Adrenal gland (tissue), 12 donors: Measurements from ENCODE around the gene HEMK1. TPM values are rescaled to one million over a fixed set of nuclear protein-coding genes. Genes with fewer than 3 reads are reported as not detected.

Source experiments
- DNase-seq, 7 donors: peaks; one replicate each; pipeline ENCODE4 v3.0.0-alpha.2; 2019 to 2020
- H3K27ac ChIP-seq, 5 donors: fragments of 200-600 bp; sonication (generic) in 4 of 5; 1 replicate in 3 of 5; 2 replicates in 2 of 5; pipeline versions ENCODE4 v1.5.1 to v1.8.0; 2016 to 2020; ENCODE audit warnings: mild to moderate bottlenecking in 1 of 5
- H3K27me3 ChIP-seq: fragments of 200-600 bp; 2 replicates; pipeline ENCODE4 v1.8.0; 2021
- H3K36me3 ChIP-seq, 2 donors: fragments of 200-600 bp; replicated peaks in 1 of 2; 1 replicate in 1 of 2; 2 replicates in 1 of 2; pipeline versions ENCODE4 v1.5.1 to v1.8.0; 2018 to 2022
- H3K4me1 ChIP-seq, 2 donors: fragments of 200-600 bp; replicated peaks in 1 of 2; 1 replicate in 1 of 2; 2 replicates in 1 of 2; pipeline versions ENCODE4 v1.5.1 to v1.8.0; 2018 to 2021
- H3K4me3 ChIP-seq, 4 donors: fragments of 200-600 bp; sonication (generic) in 3 of 4; one replicate each; pipeline ENCODE4 v1.5.1; 2016 to 2018
- H3K9me3 ChIP-seq, 3 donors: fragments of 200-600 bp; sonication (generic) in 1 of 3; replicated peaks in 1 of 3; 1 replicate in 2 of 3; 2 replicates in 1 of 3; pipeline versions ENCODE4 v1.5.1 to v1.8.0; 2016 to 2021
- POLR2A ChIP-seq, 2 donors: fragments of 450-650 bp; IDR thresholded peaks; one replicate each; pipeline ENCODE4 v1.6.1; 2017; ENCODE audit warnings: antibody characterized with exemption in 2 of 2, mild to moderate bottlenecking in 2 of 2, moderate library complexity in 1 of 2
- WGBS, 4 donors: extraction: QIAGEN DNeasy Blood & Tissue Kit in 2 of 4; methylation state at CpG; one replicate each; pipeline versions ENCODE4 v1.1.5 to v1.1.7; 2013 to 2017; 5-methylcytosine and 5-hydroxymethylcytosine counted together
- intact Hi-C, 2 donors: fragments of 100-400 bp; cut with DNase I; formaldehyde crosslinking; loops; one replicate each; pipeline versions ENCODE4 v1.14.1 to v1.15.0; 2022 to 2023
- polyA plus RNA-seq, 3 donors: library from polyadenylated mRNA; stranded (reverse); fragments of 200-250 nt in 2 of 3; fragments of 350-450 nt in 1 of 3; fragmentation: Illumina TruSeq in 1 of 3; extraction: RNeasy Lipid Tissue Mini Kit (QIAGEN cat#74804) in 1 of 3; gene quantifications; one replicate each; pipeline ENCODE4 v1.2.3, GENCODE V29; 2013 to 2014
- total RNA-seq, 9 donors: library from RNA; depleted of rRNA in 4 of 9; stranded (reverse); fragments of >200 nt in 4 of 9; fragments of 120-200 nt in 1 of 9; fragmentation: NEBNext Ultra II Directional in 1 of 9; extraction: Animal tissue kit (Norgen Biotek cat#: 25700) in 1 of 9; gene quantifications; one replicate each; pipeline versions ENCODE4 v1.1.0 to v1.2.4, GENCODE V29; 2013 to 2023
- TF ChIP-seq, protein P1 (sequence below), 6 experiments: fragments of 450-650 bp in 4 of 6; fragments of 200-600 bp in 2 of 6; sonication (generic) in 1 of 6; IDR thresholded peaks; 1 replicate in 5 of 6; 2 replicates in 1 of 6; pipeline versions ENCODE4 v1.5.1 to v1.8.0; 2016 to 2021; ENCODE audit warnings: antibody characterized with exemption in 6 of 6, mild to moderate bottlenecking in 2 of 6, moderate library complexity in 1 of 6
- donor health status: healthy with polysubstance abuse.
- donor health status: Bipolar disorder and iron deficiency.
- donor health status: DM: yes; HTN: yes; CAD: no.
- donor health status: DM: no; HTN: no; CAD: no.
- donor health status: DM: no; HTN: no; CAD: no.
- donor health status: DM: yes; HTN: yes; CAD: no.

Gene HEMK1
- total and polyA plus RNA-seq, 12 donors, result 9.1 to 46.4 (median 19.0) TPM

DNA sequence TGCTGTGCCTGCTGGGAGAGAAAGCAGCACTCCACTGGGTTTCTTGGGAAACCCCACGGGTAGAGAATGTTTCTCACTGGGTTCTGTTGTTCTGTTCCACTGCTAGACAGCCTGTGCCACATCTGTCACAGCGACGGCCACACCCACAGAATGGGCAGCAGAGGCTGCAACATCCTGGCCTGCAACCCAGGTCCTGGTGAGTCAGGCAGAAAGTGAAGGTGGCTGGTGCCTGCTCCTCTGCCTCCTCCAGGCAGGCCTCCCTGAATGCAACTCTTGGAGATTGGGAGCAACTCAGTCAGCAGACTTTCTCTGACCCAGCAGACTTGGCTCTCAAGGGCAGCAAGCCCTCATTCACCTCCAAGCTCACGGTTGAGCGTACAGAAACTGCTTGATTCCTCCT, 14.8 kb upstream of the HEMK1 start:
- Histone ChIP-seq H3K27me3 (peaks cover 4% of the 10 kb centered on the region), H3K27ac (no peak overlapping the region), H3K4me1 (no peaks in the 10 kb centered on the region), H3K36me3 (no peaks in the 10 kb centered on the region), H3K9me3 (no peaks in the 10 kb centered on the region), H3K4me3 (no peak overlapping the region)
- intact Hi-C loops, result no loop called here
- no peak for DNase-seq
- 68 to 85% (median 71%) methylated on average over 4 to 5 of the region's 5 CpGs for WGBS, 4 donors
- TF ChIP-seq, protein P1, sequence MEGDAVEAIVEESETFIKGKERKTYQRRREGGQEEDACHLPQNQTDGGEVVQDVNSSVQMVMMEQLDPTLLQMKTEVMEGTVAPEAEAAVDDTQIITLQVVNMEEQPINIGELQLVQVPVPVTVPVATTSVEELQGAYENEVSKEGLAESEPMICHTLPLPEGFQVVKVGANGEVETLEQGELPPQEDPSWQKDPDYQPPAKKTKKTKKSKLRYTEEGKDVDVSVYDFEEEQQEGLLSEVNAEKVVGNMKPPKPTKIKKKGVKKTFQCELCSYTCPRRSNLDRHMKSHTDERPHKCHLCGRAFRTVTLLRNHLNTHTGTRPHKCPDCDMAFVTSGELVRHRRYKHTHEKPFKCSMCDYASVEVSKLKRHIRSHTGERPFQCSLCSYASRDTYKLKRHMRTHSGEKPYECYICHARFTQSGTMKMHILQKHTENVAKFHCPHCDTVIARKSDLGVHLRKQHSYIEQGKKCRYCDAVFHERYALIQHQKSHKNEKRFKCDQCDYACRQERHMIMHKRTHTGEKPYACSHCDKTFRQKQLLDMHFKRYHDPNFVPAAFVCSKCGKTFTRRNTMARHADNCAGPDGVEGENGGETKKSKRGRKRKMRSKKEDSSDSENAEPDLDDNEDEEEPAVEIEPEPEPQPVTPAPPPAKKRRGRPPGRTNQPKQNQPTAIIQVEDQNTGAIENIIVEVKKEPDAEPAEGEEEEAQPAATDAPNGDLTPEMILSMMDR (IDR thresholded peaks at IDR 0.05), result no peak
- TF ChIP-seq POLR2A (IDR thresholded peaks at IDR 0.05), result no peak

- no peak overlapping the region for H3K27ac ChIP-seq
- H3K27me3 ChIP-seq, result peaks cover 4% of the 10 kb centered on the region
- no peaks in the 10 kb centered on the region for H3K9me3 ChIP-seq
- intact Hi-C loops, result no loop called here
- DNase-seq, result no peak
- 46 to 61% (median 51%) methylated on average over 7 to 8 of the region's 8 CpGs for WGBS, 4 donors
- H3K36me3 ChIP-seq, result no peaks in the 10 kb centered on the region
- no peak overlapping the region for H3K4me3 ChIP-seq
- H3K4me1 ChIP-seq, result no peaks in the 10 kb centered on the region
- TF ChIP-seq POLR2A (IDR thresholded peaks at IDR 0.05), result no peak
- TF ChIP-seq, protein P1 (IDR thresholded peaks at IDR 0.05), result no peak
These were observed 12.2 kb upstream of the HEMK1 start for GRCh38 chr3:50557106-50557505.

GRCh38 chr3:50557915-50558314, 11.4 kb upstream of the HEMK1 start:
- Histone ChIP-seq H3K27ac (no peak overlapping the region), H3K4me1 (no peaks in the 10 kb centered on the region), H3K4me3 (no peak overlapping the region), H3K9me3 (no peaks in the 10 kb centered on the region), H3K27me3 (no peaks in the 10 kb centered on the region), H3K36me3 (no peaks in the 10 kb centered on the region)
- DNase-seq, result no peak
- WGBS, 4 donors, result 70 to 79% (median 77%) methylated on average over 7 of the region's 7 CpGs
- TF ChIP-seq, protein P1 (IDR thresholded peaks at IDR 0.05), result no peak
- no peak for TF ChIP-seq POLR2A (IDR thresholded peaks at IDR 0.05)
- intact Hi-C loops, result no loop called here

GRCh38 chr3:50559702-50560101, 9.6 kb upstream of the HEMK1 start:
- no peaks in the 10 kb centered on the region for H3K36me3 ChIP-seq
- H3K27ac ChIP-seq, result no peak overlapping the region
- DNase-seq, result no peak
- intact Hi-C loops, result no loop called here
- no peak for TF ChIP-seq POLR2A (IDR thresholded peaks at IDR 0.05)
- TF ChIP-seq, protein P1 (IDR thresholded peaks at IDR 0.05), result no peak
- H3K27me3 ChIP-seq, result no peaks in the 10 kb centered on the region
- H3K4me3 ChIP-seq, result no peak overlapping the region
- H3K9me3 ChIP-seq, result no peaks in the 10 kb centered on the region
- no peaks in the 10 kb centered on the region for H3K4me1 ChIP-seq
